CD4-positive, alpha-beta T cell treated with Interleukin-12 subunit alpha and Interleukin-12 subunit beta, for 1 hour (primary cell): ENCODE results near the gene PPFIA4.

Source experiments
- DNase-seq: peaks from one replicate; pipeline ENCODE4 v3.0.0-alpha.2; 2020

Gene PPFIA4

GRCh38 chr1:203060115-203060514 is 33.8 kb downstream of the PPFIA4 start:
- no peak for DNase-seq

GRCh38 chr1:203063287-203063686 is 37.0 kb downstream of the PPFIA4 start:
- DNase-seq = no peak

- no peak for DNase-seq
These were observed 38.9 kb downstream of the PPFIA4 start for GRCh38 chr1:203065191-203065590.

GRCh38 chr1:203065986-203066385 is 39.7 kb downstream of the PPFIA4 start:
- DNase-seq = no peak

- DNase-seq = no peak
These were observed 40.7 kb downstream of the PPFIA4 start for GRCh38 chr1:203066965-203067364.

- no peak for DNase-seq
These were observed 42.9 kb downstream of the PPFIA4 start for GRCh38 chr1:203069030-203069747.

GRCh38 chr1:203072002-203072602 is 45.8 kb downstream of the PPFIA4 start:
- DNase-seq = no peak

GRCh38 chr1:203072911-203073310 is 46.6 kb downstream of the PPFIA4 start:
- no peak for DNase-seq

GRCh38 chr1:203073469-203073868 is 47.2 kb downstream of the PPFIA4 start:
- DNase-seq = no peak

- no peak for DNase-seq
These were observed 48.3 kb downstream of the PPFIA4 start for GRCh38 chr1:203074610-203075009.

- DNase-seq = no peak
These were observed 49.1 kb downstream of the PPFIA4 start for GRCh38 chr1:203075236-203076030.

GRCh38 chr1:203076031-203076511 is 49.8 kb downstream of the PPFIA4 start:
- DNase-seq = no peak

- DNase-seq = no peak
These were observed 51.1 kb downstream of the PPFIA4 start for GRCh38 chr1:203077367-203077766.

- no peak for DNase-seq
These were observed 51.7 kb downstream of the PPFIA4 start for GRCh38 chr1:203077956-203078355.

GRCh38 chr1:203078478-203078877 is 52.2 kb downstream of the PPFIA4 start:
- no peak for DNase-seq

GRCh38 chr1:203080456-203080855 is 54.2 kb downstream of the PPFIA4 start:
- no peak for DNase-seq

GRCh38 chr1:203081465-203082230 is 55.4 kb downstream of the PPFIA4 start:
- no peak for DNase-seq

GRCh38 chr1:203082231-203082505 is 55.9 kb downstream of the PPFIA4 start:
- no peak for DNase-seq

GRCh38 chr1:203082571-203083462 is 56.5 kb downstream of the PPFIA4 start:
- DNase-seq = no peak

- no peak for DNase-seq
These were observed 57.2 kb downstream of the PPFIA4 start for GRCh38 chr1:203083463-203083921.

GRCh38 chr1:203084588-203085527 is 58.6 kb downstream of the PPFIA4 start:
- DNase-seq = no peak
